Central memory CD8-positive, alpha-beta T cell (primary cell): Measurements from ENCODE around the gene SYNJ1.
A peak's percentile ranks its signal among the peaks of the same experiment; 100 is the strongest.
"Not testable (repeated sequence)": the region's sequence is repeated elsewhere in the genome, so short reads cannot be mapped to it uniquely, and the experiment has no call there.

Experiments
- ATAC-seq: fragments of 150-1000 bp; cut with Tn5 transposase; replicated peaks from 2 replicates; pipeline ENCODE4 v1.10.0; 2022; ENCODE audit warnings: mild to moderate bottlenecking, moderate FRiP score, moderate number of reproducible peaks; ENCODE audit not compliant: poor library complexity, severe bottlenecking; ENCODE audit errors: extremely low read depth
- DNase-seq, 2 donors: peaks; one replicate each; pipeline ENCODE4 v3.0.0; 2021; ENCODE audit warnings: low spot score in 2 of 2
- H3K27ac Mint-ChIP-seq: one replicate; pipeline ENCODE4 v1.8.0; 2022; ENCODE audit warnings: low read depth, mild to moderate bottlenecking, moderate library complexity, mixed read lengths
- H3K27me3 Mint-ChIP-seq: one replicate; pipeline ENCODE4 v1.8.0; 2022; ENCODE audit warnings: mixed read lengths
- H3K36me3 Mint-ChIP-seq: one replicate; pipeline ENCODE4 v1.8.0; 2022; ENCODE audit warnings: mild to moderate bottlenecking, moderate library complexity, mixed read lengths; ENCODE audit not compliant: insufficient read depth
- H3K4me1 Mint-ChIP-seq: one replicate; pipeline ENCODE4 v1.8.0; 2022; ENCODE audit warnings: mixed read lengths
- H3K4me3 Mint-ChIP-seq: one replicate; pipeline ENCODE4 v1.8.0; 2022; ENCODE audit warnings: mild to moderate bottlenecking, moderate library complexity, mixed read lengths
- H3K9me3 Mint-ChIP-seq: one replicate; pipeline ENCODE4 v1.8.0; 2022; ENCODE audit warnings: mixed read lengths

Gene SYNJ1

DNA sequence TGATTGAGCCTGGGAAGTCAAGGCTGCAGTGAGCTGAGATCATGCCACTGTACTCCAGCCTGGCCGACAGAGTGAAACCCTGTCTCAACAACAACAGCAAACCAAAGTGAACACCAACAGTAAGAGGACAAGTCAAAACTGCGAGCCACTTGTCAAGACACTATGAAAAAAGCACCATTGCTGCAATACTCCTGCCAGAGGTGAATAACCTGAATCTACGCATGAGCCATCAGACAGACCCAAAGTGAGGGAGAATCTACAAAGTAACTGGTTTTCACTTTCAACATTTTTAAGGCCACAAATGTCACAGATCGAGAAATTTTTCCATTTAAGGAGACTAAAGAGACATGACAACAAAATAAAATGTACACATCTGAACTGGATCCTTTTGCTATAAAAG lies 21.9 kb downstream of the SYNJ1 start:
- peaks cover 30% of the 10 kb centered on the region for H3K4me1 Mint-ChIP-seq
- H3K4me3 Mint-ChIP-seq = no peak overlapping the region
- H3K27ac Mint-ChIP-seq = no peak overlapping the region
- H3K27me3 Mint-ChIP-seq = no peaks in the 10 kb centered on the region
- H3K36me3 Mint-ChIP-seq = peaks cover 9% of the 10 kb centered on the region
- ATAC-seq (no peak), DNase-seq (no peak)
- H3K9me3 Mint-ChIP-seq = no peaks in the 10 kb centered on the region

DNA sequence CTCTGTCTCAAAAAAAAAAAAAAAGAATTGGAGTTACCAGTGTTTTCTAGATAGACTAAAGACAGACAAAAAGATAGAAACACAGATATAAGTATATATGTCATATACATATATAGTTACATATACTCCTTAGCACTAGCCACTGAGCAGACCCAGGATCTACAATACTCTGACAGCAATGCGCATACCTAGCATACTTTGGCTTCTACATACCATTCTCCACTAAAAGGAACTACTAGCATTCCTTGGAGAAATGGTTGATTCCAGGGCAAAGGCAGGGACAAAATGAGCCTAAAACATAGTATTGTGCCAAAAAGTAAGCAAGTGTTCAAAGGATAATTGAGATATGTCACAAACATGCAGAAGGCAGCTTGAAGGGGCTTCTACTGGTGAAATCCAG lies 22.7 kb downstream of the SYNJ1 start:
- H3K4me1 Mint-ChIP-seq = peaks cover 30% of the 10 kb centered on the region
- H3K27me3 Mint-ChIP-seq = no peaks in the 10 kb centered on the region
- DNase-seq = no peak
- no peak overlapping the region for H3K27ac Mint-ChIP-seq
- peaks cover 11% of the 10 kb centered on the region for H3K36me3 Mint-ChIP-seq
- no peaks in the 10 kb centered on the region for H3K9me3 Mint-ChIP-seq
- no peak overlapping the region for H3K4me3 Mint-ChIP-seq
- ATAC-seq = no peak

DNA sequence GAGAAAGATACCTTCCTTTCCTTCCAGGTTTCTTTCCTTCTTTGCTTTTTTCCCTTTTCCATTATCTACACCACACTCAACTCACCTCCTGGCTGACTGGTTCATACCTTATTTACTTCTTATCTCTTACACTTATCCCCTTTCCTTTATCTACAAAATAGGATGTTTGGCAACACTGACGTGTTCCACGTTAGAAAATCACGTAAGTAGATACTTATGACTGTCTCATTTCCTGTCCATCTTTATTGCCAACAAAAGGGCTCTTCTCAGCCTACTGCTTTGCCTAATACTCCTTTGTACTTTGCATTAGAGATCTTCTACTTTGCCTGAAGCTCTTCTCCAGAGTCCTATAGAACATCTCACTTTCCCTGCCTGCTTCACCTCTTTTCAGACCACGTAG lies 25.1 kb downstream of the SYNJ1 start:
- DNase-seq (no peak), ATAC-seq (no peak)
- Mint-ChIP-seq H3K36me3 (peaks cover 16% of the 10 kb centered on the region), H3K4me1 (peaks cover 30% of the 10 kb centered on the region), H3K27ac (no peak overlapping the region), H3K27me3 (no peaks in the 10 kb centered on the region), H3K4me3 (no peak overlapping the region), H3K9me3 (no peaks in the 10 kb centered on the region)

DNA sequence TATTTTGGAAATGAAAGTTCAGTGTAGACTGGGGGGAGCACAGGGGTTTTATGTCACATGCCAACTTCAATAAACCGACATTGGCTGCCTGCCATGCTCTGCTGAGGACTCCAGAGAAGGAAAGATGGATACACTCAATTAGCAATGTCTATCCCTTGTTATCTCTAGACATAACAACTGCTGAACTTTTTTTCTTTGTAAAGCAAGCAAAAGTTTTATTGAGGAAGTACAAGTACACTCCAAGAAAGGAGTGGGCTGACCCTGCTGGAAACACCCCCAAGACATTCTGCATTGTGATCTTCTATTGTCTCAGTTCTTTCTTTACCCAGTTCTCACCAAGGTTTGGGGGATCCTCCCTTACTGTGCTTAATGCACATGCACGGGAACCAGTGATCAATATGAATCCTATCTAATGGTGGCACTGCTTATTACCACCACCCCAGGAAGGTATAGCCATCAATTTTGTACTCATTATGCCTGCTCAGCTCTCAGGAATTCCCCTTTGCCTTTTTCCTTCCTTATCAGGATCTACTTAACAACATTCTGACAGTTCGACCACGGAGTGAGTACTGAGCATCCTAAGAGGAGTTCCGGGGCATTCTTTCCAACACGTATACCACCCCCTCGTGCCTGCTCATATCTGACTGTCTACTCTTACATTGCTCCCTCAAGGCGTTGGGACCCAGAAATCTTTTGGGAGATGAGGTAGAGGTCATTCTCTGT lies 28.7 kb downstream of the SYNJ1 start:
- Mint-ChIP-seq H3K4me1 (peaks cover 12% of the 10 kb centered on the region), H3K9me3 (no peaks in the 10 kb centered on the region), H3K27ac (no peak overlapping the region), H3K4me3 (no peak overlapping the region), H3K27me3 (no peaks in the 10 kb centered on the region), H3K36me3 (peaks cover 15% of the 10 kb centered on the region)
- DNase-seq (no peak), ATAC-seq (no peak)

- H3K9me3 Mint-ChIP-seq = no peaks in the 10 kb centered on the region
- H3K27me3 Mint-ChIP-seq = no peaks in the 10 kb centered on the region
- no peak for ATAC-seq
- no peak for DNase-seq
- H3K4me3 Mint-ChIP-seq = no peak overlapping the region
- H3K27ac Mint-ChIP-seq = no peak overlapping the region
- H3K4me1 Mint-ChIP-seq = peaks cover 8% of the 10 kb centered on the region
- peaks cover 14% of the 10 kb centered on the region for H3K36me3 Mint-ChIP-seq
Observed at GRCh38 chr21:32698286-32698685, 29.5 kb downstream of the SYNJ1 start.

- H3K27me3 Mint-ChIP-seq = not testable (repeated sequence)
Observed at GRCh38 chr21:32695482-32695881, 32.3 kb downstream of the SYNJ1 start.

DNA sequence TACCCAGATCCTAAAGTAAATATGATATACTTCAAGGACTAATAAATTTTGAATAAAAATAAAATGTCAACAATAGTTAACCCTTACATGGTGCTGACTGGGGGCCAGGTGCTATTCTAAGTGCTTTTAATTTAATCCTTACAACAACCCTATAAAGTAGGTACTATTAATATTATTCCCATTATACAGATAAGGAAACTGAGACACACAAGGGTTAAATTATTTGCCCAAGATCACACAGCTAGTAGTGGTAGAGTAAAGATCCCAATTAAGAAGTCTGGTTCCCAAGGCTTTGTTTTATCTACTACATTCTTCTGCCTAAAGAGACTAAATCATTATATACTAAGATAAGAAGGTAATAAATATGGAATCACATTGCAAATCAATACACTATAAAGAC lies 34.2 kb downstream of the SYNJ1 start:
- no peaks in the 10 kb centered on the region for H3K9me3 Mint-ChIP-seq
- peaks cover 14% of the 10 kb centered on the region for H3K36me3 Mint-ChIP-seq
- H3K27me3 Mint-ChIP-seq = no peaks in the 10 kb centered on the region
- no peak overlapping the region for H3K27ac Mint-ChIP-seq
- no peak for DNase-seq
- no peaks in the 10 kb centered on the region for H3K4me1 Mint-ChIP-seq
- no peak for ATAC-seq
- no peak overlapping the region for H3K4me3 Mint-ChIP-seq

More at GRCh38 chr21:32695482-32695881, 32.3 kb downstream of the SYNJ1 start:
- ATAC-seq, H3K4me1 Mint-ChIP-seq, H3K27ac Mint-ChIP-seq, DNase-seq, H3K4me3 Mint-ChIP-seq, H3K9me3 Mint-ChIP-seq: not testable (repeated sequence)
- peaks cover 17% of the 10 kb centered on the region for H3K36me3 Mint-ChIP-seq

DNA sequence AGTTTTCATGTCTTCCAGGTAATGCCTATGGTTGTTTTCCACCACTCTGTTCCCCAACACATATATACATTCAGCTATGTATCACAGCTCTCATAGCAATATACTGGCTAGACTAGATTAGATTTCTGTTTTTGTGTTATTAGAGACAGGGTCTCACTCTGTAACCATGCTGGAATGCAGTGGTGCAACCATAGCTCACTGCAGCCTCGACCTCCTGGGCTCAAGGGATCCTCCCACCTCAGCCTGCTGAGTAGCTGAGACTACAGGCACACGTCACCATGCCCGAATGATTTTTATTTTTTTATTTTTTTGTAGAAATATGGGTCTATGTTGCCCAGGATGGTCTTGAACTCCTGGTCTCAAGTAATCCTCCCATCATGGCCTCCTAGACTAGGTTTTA lies 37.7 kb downstream of the SYNJ1 start:
- Mint-ChIP-seq H3K9me3 (no peaks in the 10 kb centered on the region), H3K4me1 (no peaks in the 10 kb centered on the region), H3K4me3 (no peak overlapping the region), H3K27ac (no peak overlapping the region), H3K27me3 (no peaks in the 10 kb centered on the region), H3K36me3 (peaks cover 23% of the 10 kb centered on the region)
- DNase-seq = no peak
- no peak for ATAC-seq

- no peaks in the 10 kb centered on the region for H3K9me3 Mint-ChIP-seq
- H3K4me3 Mint-ChIP-seq = no peak overlapping the region
- H3K4me1 Mint-ChIP-seq = no peaks in the 10 kb centered on the region
- H3K27ac Mint-ChIP-seq = peak overlapping the region; percentile 14
- no peak for DNase-seq
- no peaks in the 10 kb centered on the region for H3K27me3 Mint-ChIP-seq
- ATAC-seq = no peak
- H3K36me3 Mint-ChIP-seq = peaks cover 23% of the 10 kb centered on the region
Observed at GRCh38 chr21:32687643-32688345, 40.0 kb downstream of the SYNJ1 start.

DNA sequence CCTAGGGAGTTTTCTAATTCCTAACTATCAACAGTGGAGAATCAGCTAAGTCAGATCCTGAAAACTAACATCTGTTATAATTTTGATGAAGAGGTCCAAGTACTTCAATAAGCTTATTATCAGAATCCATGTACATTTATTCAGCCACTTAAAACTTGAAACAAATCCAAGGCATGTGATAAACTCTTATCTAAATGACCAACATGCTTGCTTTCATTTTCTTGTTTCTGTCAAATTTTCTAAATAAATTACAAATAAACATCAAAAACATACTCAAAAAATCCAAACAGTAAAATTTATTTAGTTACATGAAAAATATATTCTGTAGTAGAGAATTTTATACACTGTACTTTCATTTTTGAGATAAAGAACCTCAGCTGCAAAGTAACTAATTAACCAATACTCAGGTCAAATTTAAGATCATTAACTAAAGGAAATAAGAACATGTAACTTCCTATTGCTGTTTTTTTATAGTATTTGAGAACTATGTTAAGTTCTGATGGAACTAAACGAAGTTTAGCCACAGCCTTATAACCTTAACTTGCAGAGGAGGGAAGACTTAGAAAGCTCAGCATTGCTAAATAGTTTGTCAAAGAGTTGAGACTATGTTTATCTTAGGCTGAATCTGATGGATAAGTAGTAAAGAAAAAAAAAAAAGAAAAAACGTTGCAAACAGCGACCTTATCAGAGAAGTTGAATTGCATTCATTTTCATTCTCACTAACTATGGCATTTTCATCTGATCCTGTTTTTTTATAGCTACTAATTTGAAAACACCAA lies 44.9 kb downstream of the SYNJ1 start:
- no peak overlapping the region for H3K4me3 Mint-ChIP-seq
- DNase-seq = no peak
- H3K27me3 Mint-ChIP-seq = no peaks in the 10 kb centered on the region
- no peaks in the 10 kb centered on the region for H3K9me3 Mint-ChIP-seq
- no peak for ATAC-seq
- H3K36me3 Mint-ChIP-seq = peaks cover 26% of the 10 kb centered on the region
- peak overlapping the region; percentile 17 for H3K27ac Mint-ChIP-seq
- no peaks in the 10 kb centered on the region for H3K4me1 Mint-ChIP-seq

DNA sequence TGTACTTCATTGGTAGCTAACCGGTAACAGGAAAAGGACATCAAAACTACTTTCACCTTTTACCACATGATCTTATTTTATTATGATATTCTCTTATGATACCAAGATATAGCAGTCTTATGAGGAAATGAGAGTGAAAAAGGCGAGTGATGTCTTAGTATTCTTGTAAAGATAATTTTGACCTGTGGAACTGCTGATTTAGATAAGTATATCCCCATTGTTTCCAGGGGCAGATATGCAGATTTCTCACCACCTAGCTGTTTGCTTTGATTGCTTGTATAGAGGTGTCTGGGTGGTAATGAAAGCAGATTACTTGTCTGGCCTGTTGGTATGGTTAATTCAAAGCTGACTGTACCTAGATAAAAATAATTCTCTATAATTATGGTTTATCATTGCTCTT lies 53.1 kb downstream of the SYNJ1 start:
- Mint-ChIP-seq H3K9me3 (no peaks in the 10 kb centered on the region), H3K4me3 (no peak overlapping the region), H3K36me3 (peaks cover 23% of the 10 kb centered on the region), H3K4me1 (no peaks in the 10 kb centered on the region), H3K27ac (no peak overlapping the region), H3K27me3 (no peaks in the 10 kb centered on the region)
- no peak for ATAC-seq
- no peak for DNase-seq

- Mint-ChIP-seq H3K27me3 (no peaks in the 10 kb centered on the region), H3K4me3 (no peak overlapping the region), H3K27ac (no peak overlapping the region), H3K4me1 (no peaks in the 10 kb centered on the region), H3K36me3 (peaks cover 24% of the 10 kb centered on the region), H3K9me3 (no peaks in the 10 kb centered on the region)
- DNase-seq (no peak), ATAC-seq (no peak)
Observed at GRCh38 chr21:32674038-32674437, 53.8 kb downstream of the SYNJ1 start.

- Mint-ChIP-seq H3K4me1 (no peaks in the 10 kb centered on the region), H3K36me3 (peaks cover 40% of the 10 kb centered on the region), H3K4me3 (no peak overlapping the region), H3K27ac (no peak overlapping the region), H3K9me3 (no peaks in the 10 kb centered on the region), H3K27me3 (no peaks in the 10 kb centered on the region)
- no peak for DNase-seq
- no peak for ATAC-seq
Observed at GRCh38 chr21:32666258-32666657, 61.6 kb downstream of the SYNJ1 start.
